GM23338 (cell line): ENCODE results near the gene SIM1.
A peak's percentile ranks its signal among the peaks of the same experiment; 100 is the strongest.

Source experiments
- CREB1 ChIP-seq: fragments of 250-450 bp; sonication (Bioruptor Pico); IDR thresholded peaks from 2 replicates; pipeline ENCODE4 v1.5.0; 2020; ENCODE audit warnings: low read depth, mild to moderate bottlenecking, moderate library complexity
- CTCF ChIP-seq, 2 experiments: fragments of 200-600 bp in 1 of 2; sonication (generic) in 1 of 2; conservative IDR thresholded peaks; 2 replicates each; pipeline versions ENCODE4 v1.5.1 to v1.6.1; 2016 to 2017; ENCODE audit warnings: antibody characterized with exemption in 2 of 2, low read depth in 2 of 2, mild to moderate bottlenecking in 2 of 2, moderate library complexity in 1 of 2
- ETS1 ChIP-seq: IDR thresholded peaks from 2 replicates; pipeline ENCODE4 v1.6.1; 2016; ENCODE audit warnings: antibody characterized with exemption
- EZH2 ChIP-seq: fragments of 200-600 bp; sonication (generic); IDR thresholded peaks from one replicate; pipeline ENCODE4 v1.8.0; 2017; ENCODE audit warnings: antibody characterized with exemption, mild to moderate bottlenecking, low read depth; ENCODE audit not compliant: unreplicated experiment
- EZH2phosphoT487 ChIP-seq: fragments of 200-600 bp; sonication (generic); IDR thresholded peaks from one replicate; pipeline ENCODE4 v1.8.1; 2018; ENCODE audit warnings: antibody characterized with exemption; ENCODE audit not compliant: unreplicated experiment
- JUNB ChIP-seq: IDR thresholded peaks from one replicate; pipeline ENCODE4 v1.6.1; 2016; ENCODE audit warnings: antibody characterized with exemption; ENCODE audit not compliant: unreplicated experiment
- NANOG ChIP-seq: IDR thresholded peaks from 2 replicates; pipeline ENCODE4 v1.6.1; 2016; ENCODE audit warnings: antibody characterized with exemption, borderline replicate concordance
- POLR2AphosphoS5 ChIP-seq: IDR thresholded peaks from 2 replicates; pipeline ENCODE4 v1.6.1; 2016; ENCODE audit warnings: antibody characterized with exemption, low read depth
- REST ChIP-seq: IDR thresholded peaks from one replicate; pipeline ENCODE4 v1.6.1; 2018; ENCODE audit warnings: antibody characterized with exemption; ENCODE audit not compliant: unreplicated experiment
- ZNF114 ChIP-seq: fragments of 250-450 bp; sonication (Bioruptor Pico); IDR thresholded peaks from 2 replicates; pipeline ENCODE4 v1.5.0; 2020; ENCODE audit warnings: mild to moderate bottlenecking, moderate library complexity
- ZNF331 ChIP-seq: fragments of 250-450 bp; sonication (Bioruptor Pico); IDR thresholded peaks from 2 replicates; pipeline ENCODE4 v1.5.0; 2020; ENCODE audit warnings: low read depth, mild to moderate bottlenecking, moderate library complexity
- TF ChIP-seq, protein P1 (sequence below): fragments of 250-450 bp; sonication (Bioruptor Pico); IDR thresholded peaks from 2 replicates; pipeline ENCODE4 v1.5.0; 2020; ENCODE audit warnings: mild to moderate bottlenecking, moderate library complexity

GRCh38 chr6:100472674-100473073 lies 8.0 kb upstream of the SIM1 start:
- TF ChIP-seq EZH2phosphoT487 (no peak), EZH2 (no peak), REST (no peak), CTCF (conservative IDR thresholded peaks at IDR 0.05; ENCODE audit: low read depth in 2 of 2) (peak in 1 of 2 experiments; percentile 12; a peak in 1 of 4 replicates), POLR2AphosphoS5 (no peak), JUNB (no peak), ZNF114 (no peak), CREB1 (no peak), ZNF331 (CRISPR knock-in tag) (no peak), ETS1 (no peak), NANOG (no peak)
- TF ChIP-seq, protein P1, sequence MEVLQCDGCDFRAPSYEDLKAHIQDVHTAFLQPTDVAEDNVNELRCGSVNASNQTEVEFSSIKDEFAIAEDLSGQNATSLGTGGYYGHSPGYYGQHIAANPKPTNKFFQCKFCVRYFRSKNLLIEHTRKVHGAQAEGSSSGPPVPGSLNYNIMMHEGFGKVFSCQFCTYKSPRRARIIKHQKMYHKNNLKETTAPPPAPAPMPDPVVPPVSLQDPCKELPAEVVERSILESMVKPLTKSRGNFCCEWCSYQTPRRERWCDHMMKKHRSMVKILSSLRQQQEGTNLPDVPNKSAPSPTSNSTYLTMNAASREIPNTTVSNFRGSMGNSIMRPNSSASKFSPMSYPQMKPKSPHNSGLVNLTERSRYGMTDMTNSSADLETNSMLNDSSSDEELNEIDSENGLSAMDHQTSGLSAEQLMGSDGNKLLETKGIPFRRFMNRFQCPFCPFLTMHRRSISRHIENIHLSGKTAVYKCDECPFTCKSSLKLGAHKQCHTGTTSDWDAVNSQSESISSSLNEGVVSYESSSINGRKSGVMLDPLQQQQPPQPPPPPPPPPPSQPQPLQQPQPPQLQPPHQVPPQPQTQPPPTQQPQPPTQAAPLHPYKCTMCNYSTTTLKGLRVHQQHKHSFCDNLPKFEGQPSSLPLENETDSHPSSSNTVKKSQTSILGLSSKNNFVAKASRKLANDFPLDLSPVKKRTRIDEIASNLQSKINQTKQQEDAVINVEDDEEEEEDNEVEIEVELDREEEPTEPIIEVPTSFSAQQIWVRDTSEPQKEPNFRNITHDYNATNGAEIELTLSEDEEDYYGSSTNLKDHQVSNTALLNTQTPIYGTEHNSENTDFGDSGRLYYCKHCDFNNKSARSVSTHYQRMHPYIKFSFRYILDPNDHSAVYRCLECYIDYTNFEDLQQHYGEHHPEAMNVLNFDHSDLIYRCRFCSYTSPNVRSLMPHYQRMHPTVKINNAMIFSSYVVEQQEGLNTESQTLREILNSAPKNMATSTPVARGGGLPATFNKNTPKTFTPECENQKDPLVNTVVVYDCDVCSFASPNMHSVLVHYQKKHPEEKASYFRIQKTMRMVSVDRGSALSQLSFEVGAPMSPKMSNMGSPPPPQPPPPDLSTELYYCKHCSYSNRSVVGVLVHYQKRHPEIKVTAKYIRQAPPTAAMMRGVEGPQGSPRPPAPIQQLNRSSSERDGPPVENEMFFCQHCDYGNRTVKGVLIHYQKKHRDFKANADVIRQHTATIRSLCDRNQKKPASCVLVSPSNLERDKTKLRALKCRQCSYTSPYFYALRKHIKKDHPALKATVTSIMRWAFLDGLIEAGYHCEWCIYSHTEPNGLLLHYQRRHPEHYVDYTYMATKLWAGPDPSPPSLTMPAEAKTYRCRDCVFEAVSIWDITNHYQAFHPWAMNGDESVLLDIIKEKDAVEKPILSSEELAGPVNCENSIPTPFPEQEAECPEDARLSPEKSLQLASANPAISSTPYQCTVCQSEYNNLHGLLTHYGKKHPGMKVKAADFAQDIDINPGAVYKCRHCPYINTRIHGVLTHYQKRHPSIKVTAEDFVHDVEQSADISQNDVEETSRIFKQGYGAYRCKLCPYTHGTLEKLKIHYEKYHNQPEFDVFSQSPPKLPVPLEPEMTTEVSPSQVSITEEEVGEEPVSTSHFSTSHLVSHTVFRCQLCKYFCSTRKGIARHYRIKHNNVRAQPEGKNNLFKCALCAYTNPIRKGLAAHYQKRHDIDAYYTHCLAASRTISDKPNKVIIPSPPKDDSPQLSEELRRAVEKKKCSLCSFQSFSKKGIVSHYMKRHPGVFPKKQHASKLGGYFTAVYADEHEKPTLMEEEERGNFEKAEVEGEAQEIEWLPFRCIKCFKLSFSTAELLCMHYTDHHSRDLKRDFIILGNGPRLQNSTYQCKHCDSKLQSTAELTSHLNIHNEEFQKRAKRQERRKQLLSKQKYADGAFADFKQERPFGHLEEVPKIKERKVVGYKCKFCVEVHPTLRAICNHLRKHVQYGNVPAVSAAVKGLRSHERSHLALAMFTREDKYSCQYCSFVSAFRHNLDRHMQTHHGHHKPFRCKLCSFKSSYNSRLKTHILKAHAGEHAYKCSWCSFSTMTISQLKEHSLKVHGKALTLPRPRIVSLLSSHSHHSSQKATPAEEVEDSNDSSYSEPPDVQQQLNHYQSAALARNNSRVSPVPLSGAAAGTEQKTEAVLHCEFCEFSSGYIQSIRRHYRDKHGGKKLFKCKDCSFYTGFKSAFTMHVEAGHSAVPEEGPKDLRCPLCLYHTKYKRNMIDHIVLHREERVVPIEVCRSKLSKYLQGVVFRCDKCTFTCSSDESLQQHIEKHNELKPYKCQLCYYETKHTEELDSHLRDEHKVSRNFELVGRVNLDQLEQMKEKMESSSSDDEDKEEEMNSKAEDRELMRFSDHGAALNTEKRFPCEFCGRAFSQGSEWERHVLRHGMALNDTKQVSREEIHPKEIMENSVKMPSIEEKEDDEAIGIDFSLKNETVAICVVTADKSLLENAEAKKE (CRISPR knock-in tag) = no peak
